Measurements from ENCODE around the gene LDLRAD3. TPM values are rescaled to one million over a fixed set of nuclear protein-coding genes. Genes with fewer than 3 reads are reported as not detected.

The LDLRAD3 gene
- total RNA-seq, 1 experiment from 2014 or later: 12.1 TPM

DNA sequence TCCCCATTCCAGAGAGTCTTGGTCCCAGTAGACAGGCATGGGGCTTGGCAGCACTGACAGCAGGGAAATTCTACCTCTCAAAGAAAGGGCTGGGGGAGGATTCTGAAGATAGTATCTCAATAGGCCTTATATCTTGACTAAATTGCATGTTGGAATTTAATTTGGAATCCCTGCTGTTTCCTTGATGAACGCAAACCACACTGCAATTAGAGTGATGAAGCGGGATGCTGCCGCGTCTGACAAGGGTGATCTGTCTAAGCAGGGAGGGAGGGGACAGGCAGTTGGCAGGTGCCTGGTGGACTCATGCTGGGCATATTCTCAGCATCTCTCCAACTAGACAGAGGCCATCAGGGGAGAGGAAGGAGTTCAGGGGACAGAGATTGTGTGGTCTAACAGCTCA, 296.9 kb downstream of the LDLRAD3 start:
- Histone ChIP-seq H2BK5ac (ENCODE audit: insufficient read length, low read length) (no peak overlapping the region), H3K14ac (ENCODE audit: insufficient read depth, low read length) (no peak overlapping the region), H3K23me2 (ENCODE audit: insufficient read length, low read depth, low read length, poor library complexity, severe bottlenecking) (no peaks in the 10 kb centered on the region), H3K4me1 (ENCODE audit: insufficient read depth, low read length) (no peaks in the 10 kb centered on the region), H3K4me2 (ENCODE audit: insufficient read depth, insufficient read length, low read length) (no peak overlapping the region), H2BK20ac (ENCODE audit: low read depth, low read length, poor library complexity, severe bottlenecking) (no peak overlapping the region), H2AFZ (ENCODE audit: low read length) (no peak overlapping the region), H3K56ac (ENCODE audit: insufficient read length, low read depth, low read length) (no peak overlapping the region), H3K27me3 (ENCODE audit: insufficient read depth, low read length) (no peaks in the 10 kb centered on the region), H3K27ac (ENCODE audit: insufficient read length, low read depth, low read length) (no peak overlapping the region), H3K79me1 (ENCODE audit: insufficient read depth, low read depth, low read length, poor library complexity, severe bottlenecking) (no peaks in the 10 kb centered on the region), H3K18ac (ENCODE audit: insufficient read length, low read depth, low read length) (no peak overlapping the region), H4K8ac (replicated peaks; ENCODE audit: insufficient read length, low read depth, low read length) (no peak overlapping the region), H4K5ac (ENCODE audit: insufficient read length, low read depth, low read length) (no peak overlapping the region), H2AK5ac (ENCODE audit: insufficient read length, low read length) (no peak overlapping the region), H3K9me3 (ENCODE audit: control insufficient read depth, low read depth, low read length) (no peaks in the 10 kb centered on the region), H4K20me1 (ENCODE audit: control insufficient read depth, insufficient read depth, insufficient read length) (no peaks in the 10 kb centered on the region), H2BK12ac (ENCODE audit: insufficient read length, low read depth, low read length) (no peak overlapping the region), H4K91ac (ENCODE audit: insufficient read length, low read depth, low read length) (no peak overlapping the region), H2BK120ac (ENCODE audit: low read depth, low read length, poor library complexity, severe bottlenecking) (no peak overlapping the region), H3K4ac (ENCODE audit: low read depth, low read length) (no peak overlapping the region), H3K79me2 (ENCODE audit: insufficient read depth, low read length) (no peaks in the 10 kb centered on the region), H3K9ac (ENCODE audit: extremely low read depth, insufficient read length, low read length) (no peak overlapping the region), H2BK15ac (ENCODE audit: low read depth, low read length) (no peak overlapping the region), H3K23ac (ENCODE audit: insufficient read length, low read depth, low read length) (no peak overlapping the region), H3T11ph (ENCODE audit: low read length) (no peak overlapping the region)
- no peaks in the 10 kb centered on the region; the same call in 1 of the 2 replicates for H3K27me3 Mint-ChIP-seq (ENCODE audit: low read depth)
- DNase-seq: no peak
- peaks cover 0 to 5% (median 3%) of the 10 kb centered on the region in 3 experiments; a peak in 1 of 7 replicates for H3K36me3 Mint-ChIP-seq (ENCODE audit: insufficient read depth in 1 of 3, low read depth in 3 of 3)
- no peaks in the 10 kb centered on the region for H3K9me3 Mint-ChIP-seq
- no CpG with 5 or more reads among the region's 4 CpGs for WGBS (ENCODE audit: extremely low coverage, insufficient read length, low lambda C conversion rate)
- H3K4me1 Mint-ChIP-seq: peaks cover 5 to 8% of the 10 kb centered on the region in 2 experiments
- no peak overlapping the region for H3K4me3 Mint-ChIP-seq
- TF ChIP-seq CTCF (conservative IDR thresholded peaks at IDR 0.05): no peak
- no peak overlapping the region for H3K27ac Mint-ChIP-seq
